Liver (tissue), 9 donors: Measurements from ENCODE around the gene TMPRSS7. TPM values are rescaled to one million over a fixed set of nuclear protein-coding genes. Genes with fewer than 3 reads are reported as not detected.

Experiments used
- DNase-seq: peaks from one replicate; pipeline ENCODE4 v3.0.0-alpha.2; 2017; ENCODE audit warnings: low spot score
- H3K27ac ChIP-seq, 2 donors: one replicate each; pipeline ENCODE4 v1.7.0; 2013; ENCODE audit warnings: inconsistent platforms in 2 of 2, low read length in 2 of 2, control low read depth in 1 of 2, low read depth in 1 of 2, mild to moderate bottlenecking in 1 of 2
- H3K27me3 ChIP-seq, 4 donors: one replicate each; pipeline versions ENCODE4 v1.6.1 to v1.7.0; 2013; ENCODE audit warnings: low read length in 3 of 4, inconsistent platforms in 1 of 4, mild to moderate bottlenecking in 1 of 4, moderate library complexity in 1 of 4; ENCODE audit not compliant: control insufficient read depth in 4 of 4, insufficient read depth in 4 of 4
- H3K36me3 ChIP-seq, 4 donors: one replicate each; pipeline versions ENCODE4 v1.6.1 to v1.7.0; 2013; ENCODE audit warnings: low read length in 3 of 4, mild to moderate bottlenecking in 3 of 4, low read depth in 1 of 4, moderate library complexity in 1 of 4; ENCODE audit not compliant: control insufficient read depth in 4 of 4, insufficient read depth in 3 of 4
- H3K4me1 ChIP-seq, 4 donors: one replicate each; pipeline versions ENCODE4 v1.6.1 to v1.7.0; 2013; ENCODE audit warnings: low read length in 3 of 4, mild to moderate bottlenecking in 3 of 4, moderate library complexity in 1 of 4; ENCODE audit not compliant: control insufficient read depth in 4 of 4, insufficient read depth in 4 of 4
- H3K4me3 ChIP-seq, 3 donors: one replicate each; pipeline versions ENCODE4 v1.6.1 to v1.7.0; 2013; ENCODE audit warnings: low read length in 3 of 3, control low read depth in 1 of 3, low read depth in 1 of 3, mild to moderate bottlenecking in 1 of 3
- H3K9ac ChIP-seq, 2 donors: one replicate each; pipeline ENCODE4 v1.7.0; 2013; ENCODE audit warnings: low read length in 2 of 2, mild to moderate bottlenecking in 2 of 2, moderate library complexity in 2 of 2, control low read depth in 1 of 2, low read depth in 1 of 2
- H3K9me3 ChIP-seq, 4 donors: one replicate each; pipeline versions ENCODE4 v1.6.1 to v1.7.0; 2013; ENCODE audit warnings: low read length in 3 of 4; ENCODE audit not compliant: control insufficient read depth in 4 of 4
- EGR1 ChIP-seq, 2 donors: IDR thresholded peaks; 2 replicates each; pipeline ENCODE4 v1.6.1; 2016 to 2018; ENCODE audit warnings: antibody characterized with exemption in 2 of 2, low read depth in 2 of 2
- FOXA1 ChIP-seq: IDR thresholded peaks from 2 replicates; pipeline ENCODE4 v1.6.1; 2016; ENCODE audit warnings: antibody characterized with exemption
- FOXA2 ChIP-seq: IDR thresholded peaks from 2 replicates; pipeline ENCODE4 v1.6.1; 2016; ENCODE audit warnings: antibody characterized with exemption
- GABPA ChIP-seq, 2 donors: IDR thresholded peaks in 1 of 2; conservative IDR thresholded peaks in 1 of 2; 2 replicates each; pipeline ENCODE4 v1.6.1; 2016; ENCODE audit warnings: antibody characterized with exemption in 2 of 2, mild to moderate bottlenecking in 1 of 2, moderate library complexity in 1 of 2
- HNF4A ChIP-seq, 2 donors: conservative IDR thresholded peaks; 2 replicates each; pipeline ENCODE4 v1.6.1; 2016; ENCODE audit warnings: antibody characterized with exemption in 2 of 2, mild to moderate bottlenecking in 2 of 2
- HNF4G ChIP-seq: IDR thresholded peaks from 2 replicates; pipeline ENCODE4 v1.6.1; 2016; ENCODE audit warnings: antibody characterized with exemption
- JUND ChIP-seq, 2 donors: IDR thresholded peaks; 2 replicates each; pipeline ENCODE4 v1.6.1; 2016; ENCODE audit warnings: antibody characterized with exemption in 2 of 2
- NR2F2 ChIP-seq: IDR thresholded peaks from 2 replicates; pipeline ENCODE4 v1.6.1; 2016; ENCODE audit warnings: antibody characterized with exemption
- RAD21 ChIP-seq, 2 donors: IDR thresholded peaks; 2 replicates each; pipeline ENCODE4 v1.6.1; 2016; ENCODE audit warnings: antibody characterized with exemption in 2 of 2, mild to moderate bottlenecking in 2 of 2
- REST ChIP-seq: IDR thresholded peaks from 2 replicates; pipeline ENCODE4 v1.6.1; 2016; ENCODE audit warnings: antibody characterized with exemption, mild to moderate bottlenecking
- RXRA ChIP-seq, 2 donors: IDR thresholded peaks; 2 replicates each; pipeline ENCODE4 v1.6.1; 2017 to 2018; ENCODE audit warnings: antibody characterized with exemption in 2 of 2, mild to moderate bottlenecking in 1 of 2
- SP1 ChIP-seq: IDR thresholded peaks from 2 replicates; pipeline ENCODE4 v1.6.1; 2018; ENCODE audit warnings: antibody characterized with exemption, mild to moderate bottlenecking
- TAF1 ChIP-seq: conservative IDR thresholded peaks from 2 replicates; pipeline ENCODE4 v1.6.1; 2016; ENCODE audit warnings: antibody characterized with exemption, mild to moderate bottlenecking
- YY1 ChIP-seq: IDR thresholded peaks from 2 replicates; pipeline ENCODE4 v1.6.1; 2016; ENCODE audit warnings: antibody characterized with exemption, mild to moderate bottlenecking
- WGBS: extraction: QIAGEN DNeasy Blood & Tissue Kit; methylation state at CpG from one replicate; pipeline ENCODE4 v1.1.7; 2013; 5-methylcytosine and 5-hydroxymethylcytosine counted together
- polyA plus RNA-seq, 2 donors: library from polyadenylated mRNA; stranded (reverse) in 1 of 2; unstranded in 1 of 2; fragments of 200-250 nt in 1 of 2; fragments of >200 nt in 1 of 2; fragmentation: Nextera tagmentation in 1 of 2; extraction: Ambion mirVana in 1 of 2; gene quantifications; one replicate each; pipeline versions ENCODE4 v1.2.1 to v1.2.3, GENCODE V29; 2013 to 2015
- total RNA-seq, 2 donors: library from RNA; depleted of rRNA; stranded (reverse); fragments of >200 nt; gene quantifications; one replicate each; pipeline ENCODE4 v1.2.3, GENCODE V29; 2014
- TF ChIP-seq, protein P1 (sequence below): IDR thresholded peaks from 2 replicates; pipeline ENCODE4 v1.6.1; 2016; ENCODE audit warnings: antibody characterized with exemption
- TF ChIP-seq, protein P2 (sequence below): IDR thresholded peaks from 2 replicates; pipeline ENCODE4 v1.6.1; 2016; ENCODE audit warnings: antibody characterized with exemption
- TF ChIP-seq, protein P3 (sequence below): IDR thresholded peaks from 2 replicates; pipeline ENCODE4 v1.6.1; 2016; ENCODE audit warnings: antibody characterized with exemption
- TF ChIP-seq, protein P4 (sequence below): fragments of 150-350 bp; IDR thresholded peaks from 2 replicates; pipeline ENCODE4 v1.5.1; 2017; ENCODE audit warnings: improper control_type of control experiment, low read depth, low read length; ENCODE audit not compliant: missing input control
- donor health status: healthy.
- donor health status: healthy.
- donor health status: healthy.
- donor health status: healthy.
- donor health status: healthy.

Gene TMPRSS7
- total and polyA plus RNA-seq, 4 donors, result not detected

GRCh38 chr3:112047264-112047663 is 12.7 kb downstream of the TMPRSS7 start (continued):
- no peak for TF ChIP-seq REST

DNA sequence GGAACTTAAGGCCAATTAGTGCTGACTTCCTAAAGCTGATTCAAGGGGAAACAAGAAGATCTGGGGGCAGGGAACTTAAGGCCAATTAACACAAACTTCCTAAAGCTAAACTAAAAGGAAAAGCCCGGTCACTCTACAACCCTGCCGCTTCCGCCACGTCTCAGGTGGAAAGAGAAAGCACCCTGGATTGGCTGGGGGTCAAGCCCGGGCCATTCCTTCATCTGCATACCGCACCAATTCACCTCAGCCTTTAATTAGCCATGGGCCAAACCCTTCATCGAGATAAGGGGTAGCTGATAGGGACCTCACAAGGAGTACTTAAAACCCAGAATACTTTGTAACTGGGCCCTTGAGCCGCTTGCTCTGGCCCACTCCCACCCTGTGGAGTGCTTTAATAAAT is 14.4 kb downstream of the TMPRSS7 start:
- Histone ChIP-seq H3K27ac (no peak overlapping the region), H3K27me3 (peaks cover 0 to 3% (median 0%) of the 10 kb centered on the region in 4 donors), H3K4me3 (no peak overlapping the region), H3K36me3 (no peaks in the 10 kb centered on the region), H3K9me3 (no peaks in the 10 kb centered on the region), H3K4me1 (peaks cover 0 to under 1% (median 0%) of the 10 kb centered on the region in 4 donors), H3K9ac (no peak overlapping the region)
- TF ChIP-seq RAD21 (IDR thresholded peaks at IDR 0.05) (no peak), RXRA (IDR thresholded peaks at IDR 0.05) (no peak), EGR1 (IDR thresholded peaks at IDR 0.05; ENCODE audit: low read depth in 2 of 2) (no peak), HNF4G (no peak), REST (no peak), FOXA1 (no peak), JUND (IDR thresholded peaks at IDR 0.05) (no peak), GABPA (IDR thresholded peaks at IDR 0.05 in 1 of 2, conservative IDR thresholded peaks at IDR 0.05 in 1 of 2) (no peak), TAF1 (no peak), HNF4A (conservative IDR thresholded peaks at IDR 0.05) (no peak), YY1 (no peak), FOXA2 (no peak), SP1 (no peak), NR2F2 (no peak)
- TF ChIP-seq, protein P1, sequence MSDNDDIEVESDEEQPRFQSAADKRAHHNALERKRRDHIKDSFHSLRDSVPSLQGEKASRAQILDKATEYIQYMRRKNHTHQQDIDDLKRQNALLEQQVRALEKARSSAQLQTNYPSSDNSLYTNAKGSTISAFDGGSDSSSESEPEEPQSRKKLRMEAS, result no peak
- TF ChIP-seq, protein P2, sequence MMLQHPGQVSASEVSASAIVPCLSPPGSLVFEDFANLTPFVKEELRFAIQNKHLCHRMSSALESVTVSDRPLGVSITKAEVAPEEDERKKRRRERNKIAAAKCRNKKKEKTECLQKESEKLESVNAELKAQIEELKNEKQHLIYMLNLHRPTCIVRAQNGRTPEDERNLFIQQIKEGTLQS, result no peak
- TF ChIP-seq, protein P3, sequence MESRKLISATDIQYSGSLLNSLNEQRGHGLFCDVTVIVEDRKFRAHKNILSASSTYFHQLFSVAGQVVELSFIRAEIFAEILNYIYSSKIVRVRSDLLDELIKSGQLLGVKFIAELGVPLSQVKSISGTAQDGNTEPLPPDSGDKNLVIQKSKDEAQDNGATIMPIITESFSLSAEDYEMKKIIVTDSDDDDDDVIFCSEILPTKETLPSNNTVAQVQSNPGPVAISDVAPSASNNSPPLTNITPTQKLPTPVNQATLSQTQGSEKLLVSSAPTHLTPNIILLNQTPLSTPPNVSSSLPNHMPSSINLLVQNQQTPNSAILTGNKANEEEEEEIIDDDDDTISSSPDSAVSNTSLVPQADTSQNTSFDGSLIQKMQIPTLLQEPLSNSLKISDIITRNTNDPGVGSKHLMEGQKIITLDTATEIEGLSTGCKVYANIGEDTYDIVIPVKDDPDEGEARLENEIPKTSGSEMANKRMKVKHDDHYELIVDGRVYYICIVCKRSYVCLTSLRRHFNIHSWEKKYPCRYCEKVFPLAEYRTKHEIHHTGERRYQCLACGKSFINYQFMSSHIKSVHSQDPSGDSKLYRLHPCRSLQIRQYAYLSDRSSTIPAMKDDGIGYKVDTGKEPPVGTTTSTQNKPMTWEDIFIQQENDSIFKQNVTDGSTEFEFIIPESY, result no peak
- TF ChIP-seq, protein P4, sequence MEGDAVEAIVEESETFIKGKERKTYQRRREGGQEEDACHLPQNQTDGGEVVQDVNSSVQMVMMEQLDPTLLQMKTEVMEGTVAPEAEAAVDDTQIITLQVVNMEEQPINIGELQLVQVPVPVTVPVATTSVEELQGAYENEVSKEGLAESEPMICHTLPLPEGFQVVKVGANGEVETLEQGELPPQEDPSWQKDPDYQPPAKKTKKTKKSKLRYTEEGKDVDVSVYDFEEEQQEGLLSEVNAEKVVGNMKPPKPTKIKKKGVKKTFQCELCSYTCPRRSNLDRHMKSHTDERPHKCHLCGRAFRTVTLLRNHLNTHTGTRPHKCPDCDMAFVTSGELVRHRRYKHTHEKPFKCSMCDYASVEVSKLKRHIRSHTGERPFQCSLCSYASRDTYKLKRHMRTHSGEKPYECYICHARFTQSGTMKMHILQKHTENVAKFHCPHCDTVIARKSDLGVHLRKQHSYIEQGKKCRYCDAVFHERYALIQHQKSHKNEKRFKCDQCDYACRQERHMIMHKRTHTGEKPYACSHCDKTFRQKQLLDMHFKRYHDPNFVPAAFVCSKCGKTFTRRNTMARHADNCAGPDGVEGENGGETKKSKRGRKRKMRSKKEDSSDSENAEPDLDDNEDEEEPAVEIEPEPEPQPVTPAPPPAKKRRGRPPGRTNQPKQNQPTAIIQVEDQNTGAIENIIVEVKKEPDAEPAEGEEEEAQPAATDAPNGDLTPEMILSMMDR, result no peak
- WGBS, result 74% methylated on average over 8 of the region's 8 CpGs
- DNase-seq, result no peak
